Motor neuron (in vitro differentiated cells): Measurements from ENCODE around the gene FBLN2. TPM values are rescaled to one million over a fixed set of nuclear protein-coding genes. Genes with fewer than 3 reads are reported as not detected.

ENCODE experiments used
- ATAC-seq, 8 experiments: fragments of 200-7000 bp; cut with Tn5 transposase; replicated peaks in 6 of 8; 2 replicates each; pipeline ENCODE4 v1.8.0; 2021; ENCODE audit warnings: mild to moderate bottlenecking in 8 of 8, moderate library complexity in 8 of 8
- H3K27ac ChIP-seq, 2 donors: fragments of 250-450 bp; sonication (Bioruptor Pico); 2 replicates each; pipeline ENCODE4 v1.9.0; 2021; ENCODE audit warnings: antibody characterized with exemption in 2 of 2, mild to moderate bottlenecking in 2 of 2, moderate library complexity in 1 of 2
- H3K4me1 ChIP-seq, 2 donors: fragments of 250-450 bp; sonication (Bioruptor Pico); replicated peaks in 1 of 2; 2 replicates each; pipeline ENCODE4 v1.6.1; 2021; ENCODE audit warnings: antibody characterized with exemption in 2 of 2, mild to moderate bottlenecking in 2 of 2, moderate library complexity in 1 of 2
- H3K4me3 ChIP-seq, 5 donors: fragments of 250-450 bp; sonication (Bioruptor Pico); 2 replicates each; pipeline ENCODE4 v1.9.0; 2021; ENCODE audit warnings: antibody characterized with exemption in 5 of 5, mild to moderate bottlenecking in 5 of 5, moderate library complexity in 4 of 5
- WGBS, 10 experiments: fragments of 450-650 bp; shearing (Covaris generic); methylation state at CpG; one replicate each; pipeline ENCODE4 v1.0.0; 2022; 5-methylcytosine and 5-hydroxymethylcytosine counted together
- in situ Hi-C, 9 experiments: fragments of 400-800 bp; cut with MboI; loops; one replicate each; pipeline ENCODE4 v1.15.0; 2021; ENCODE audit warnings: low sequenced_read_pairs in 9 of 9, low pct_unique_long_range_greater_than_20kb in 2 of 9; ENCODE audit not compliant: unreplicated experiment in 9 of 9
- total RNA-seq, 8 experiments: library from RNA; unstranded; fragments of 300-600 nt; gene quantifications; 2 replicates each; pipeline versions ENCODE4 v1.2.3 to v1.2.4, GENCODE V29; 2022

Gene FBLN2
- total RNA-seq, 8 experiments from 2014 or later: 1.2 to 263 (median 9.4) TPM

DNA sequence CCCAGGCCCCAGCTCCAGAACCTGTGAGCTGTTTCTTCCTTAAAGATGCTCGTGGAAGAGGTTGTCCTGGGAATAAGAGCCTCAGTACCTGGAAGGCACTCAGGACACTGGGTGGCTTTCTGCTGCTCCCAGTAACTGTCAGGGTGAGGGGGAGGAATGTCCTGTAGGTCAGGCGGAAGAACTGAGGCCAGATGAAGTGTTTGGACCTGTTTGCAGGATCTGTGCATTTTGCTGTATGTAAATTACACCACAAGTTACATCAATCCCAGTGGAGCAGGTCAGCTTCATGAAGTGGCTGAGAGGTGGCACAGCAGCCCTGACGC is 41.7 kb upstream of the FBLN2 start:
- Histone ChIP-seq H3K27ac (no peak overlapping the region), H3K4me1 (peaks cover 12 to 21% of the 10 kb centered on the region in 2 donors), H3K4me3 (no peak overlapping the region)
- ATAC-seq: peak in 4 of 8 experiments; percentile 4 to 56 (median 18)
- 34 to 80% (median 54%) methylated on average over 1 to 3 of the region's 3 CpGs; no CpG with 5 or more reads in 7 of the 10 experiments for WGBS, 10 experiments
- in situ Hi-C loops: no loop called here

- 5 to 76% (median 48%) methylated on average over 2 to 10 of the region's 20 CpGs; no CpG with 5 or more reads in 6 of the 10 experiments for WGBS, 10 experiments
- in situ Hi-C loops: no loop called here
- H3K4me1 ChIP-seq: peaks cover 12 to 21% of the 10 kb centered on the region in 2 donors
- ATAC-seq: peak; percentile 69 to 85 (median 76)
- no peak overlapping the region for H3K4me3 ChIP-seq
- H3K27ac ChIP-seq: no peak overlapping the region
These were observed 41.2 kb upstream of the FBLN2 start for GRCh38 chr3:13507570-13508339.

GRCh38 chr3:13508496-13508895 is 40.4 kb upstream of the FBLN2 start:
- H3K4me3 ChIP-seq: no peak overlapping the region
- in situ Hi-C loops: no loop called here
- H3K27ac ChIP-seq: no peak overlapping the region
- no peak for ATAC-seq
- 80 to 100% (median 100%) methylated on average over 1 to 3 of the region's 8 CpGs; no CpG with 5 or more reads in 5 of the 10 experiments for WGBS, 10 experiments
- peaks cover 12 to 28% of the 10 kb centered on the region in 2 donors for H3K4me1 ChIP-seq

GRCh38 chr3:13509059-13509815 is 39.7 kb upstream of the FBLN2 start:
- Histone ChIP-seq H3K27ac (no peak overlapping the region), H3K4me1 (peaks cover 16 to 35% of the 10 kb centered on the region in 2 donors), H3K4me3 (no peak overlapping the region)
- 70 to 100% (median 96%) methylated on average over 1 to 6 of the region's 15 CpGs; no CpG with 5 or more reads in 5 of the 10 experiments for WGBS, 10 experiments
- ATAC-seq: no peak
- in situ Hi-C loops: no loop called here

- H3K4me3 ChIP-seq: no peak overlapping the region
- H3K27ac ChIP-seq: no peak overlapping the region
- 70 to 80% methylated on average over 2 to 3 of the region's 8 CpGs; no CpG with 5 or more reads in 8 of the 10 experiments for WGBS, 10 experiments
- peaks cover 10 to 29% of the 10 kb centered on the region in 2 donors for H3K4me1 ChIP-seq
- in situ Hi-C loops: no loop called here
- ATAC-seq: no peak
These were observed 39.1 kb upstream of the FBLN2 start for GRCh38 chr3:13509816-13510192.

- no peak for ATAC-seq
- Histone ChIP-seq H3K4me3 (no peak overlapping the region), H3K27ac (no peak overlapping the region), H3K4me1 (peaks cover 7 to 21% of the 10 kb centered on the region in 2 donors)
- in situ Hi-C loops: no loop called here
- 80 to 100% (median 88%) methylated on average over 1 to 4 of the region's 7 CpGs; no CpG with 5 or more reads in 6 of the 10 experiments for WGBS, 10 experiments
These were observed 36.5 kb upstream of the FBLN2 start for GRCh38 chr3:13512451-13512850.

- Histone ChIP-seq H3K27ac (peak overlapping the region in 1 of 2 donors; percentile 22), H3K4me3 (no peak overlapping the region), H3K4me1 (peaks cover 4 to 14% of the 10 kb centered on the region in 2 donors)
- WGBS, 10 experiments: 0 to 64% (median 29%) methylated on average over 1 to 5 of the region's 20 CpGs; no CpG with 5 or more reads in 4 of the 10 experiments
- peak; percentile 65 to 83 (median 72) for ATAC-seq
- in situ Hi-C loops: no loop called here
These were observed 35.6 kb upstream of the FBLN2 start for GRCh38 chr3:13513051-13513912.

DNA sequence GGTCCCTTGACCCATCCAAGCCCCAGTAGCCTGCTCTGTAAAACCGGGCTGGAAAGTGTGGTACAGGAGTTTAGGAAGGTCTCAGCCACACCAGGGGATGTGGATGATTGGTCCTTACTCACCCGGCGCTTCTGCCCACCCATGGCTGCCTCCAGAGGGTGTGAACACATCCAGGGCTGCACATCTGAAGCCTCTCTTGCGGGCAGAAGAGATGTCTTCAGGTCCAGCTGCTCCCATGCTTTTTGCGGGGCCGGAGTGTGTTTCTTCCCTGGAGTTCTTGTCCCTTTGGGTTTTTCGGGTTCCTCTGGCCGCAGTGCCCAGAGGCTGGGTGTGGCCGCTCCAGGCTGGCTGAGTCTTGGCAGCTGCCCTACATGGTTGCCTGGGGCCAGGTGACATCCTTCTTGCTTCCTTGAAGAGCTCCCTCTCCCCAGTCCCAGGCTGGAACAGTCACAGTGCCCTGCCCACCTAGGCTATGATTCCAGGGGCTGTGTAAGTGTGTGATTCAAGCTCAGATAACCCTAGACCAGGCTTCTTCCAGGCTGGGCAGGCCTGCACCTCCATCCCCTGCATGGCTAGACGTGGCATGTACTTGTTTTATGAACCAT is 34.9 kb upstream of the FBLN2 start:
- ATAC-seq: peak in 2 of 8 experiments; percentile 34 to 61
- Histone ChIP-seq H3K27ac (no peak overlapping the region), H3K4me1 (peaks cover 4 to 14% of the 10 kb centered on the region in 2 donors), H3K4me3 (no peak overlapping the region)
- 0 to 100% (median 77%) methylated on average over 1 to 9 of the region's 10 CpGs; no CpG with 5 or more reads in 5 of the 10 experiments for WGBS, 10 experiments
- in situ Hi-C loops: no loop called here

- 63 to 100% (median 84%) methylated on average over 1 to 5 of the region's 6 CpGs for WGBS, 10 experiments
- in situ Hi-C loops: no loop called here
- ATAC-seq: no peak
- Histone ChIP-seq H3K4me1 (peaks cover 4 to 14% of the 10 kb centered on the region in 2 donors), H3K4me3 (no peak overlapping the region), H3K27ac (no peak overlapping the region)
These were observed 34.1 kb upstream of the FBLN2 start for GRCh38 chr3:13514639-13515435.

GRCh38 chr3:13515786-13516759 is 32.9 kb upstream of the FBLN2 start:
- Histone ChIP-seq H3K4me1 (peaks cover 4 to 14% of the 10 kb centered on the region in 2 donors), H3K27ac (no peak overlapping the region), H3K4me3 (no peak overlapping the region)
- ATAC-seq: no peak
- in situ Hi-C loops: no loop called here
- WGBS, 10 experiments: 69 to 100% (median 100%) methylated on average over 1 to 4 of the region's 26 CpGs; no CpG with 5 or more reads in 7 of the 10 experiments

- Histone ChIP-seq H3K4me3 (no peak overlapping the region), H3K4me1 (peaks cover 4 to 14% of the 10 kb centered on the region in 2 donors), H3K27ac (no peak overlapping the region)
- in situ Hi-C loops: no loop called here
- ATAC-seq: no peak
- 100% methylated on average over 1 of the region's 9 CpGs; no CpG with 5 or more reads in 8 of the 10 experiments for WGBS, 10 experiments
These were observed 32.2 kb upstream of the FBLN2 start for GRCh38 chr3:13516760-13517135.
